ENCODE results near the gene CXCL11. TPM values are rescaled to one million over a fixed set of nuclear protein-coding genes. Genes with fewer than 3 reads are reported as not detected.

CXCL11 gene
- total RNA-seq, result not detected

DNA sequence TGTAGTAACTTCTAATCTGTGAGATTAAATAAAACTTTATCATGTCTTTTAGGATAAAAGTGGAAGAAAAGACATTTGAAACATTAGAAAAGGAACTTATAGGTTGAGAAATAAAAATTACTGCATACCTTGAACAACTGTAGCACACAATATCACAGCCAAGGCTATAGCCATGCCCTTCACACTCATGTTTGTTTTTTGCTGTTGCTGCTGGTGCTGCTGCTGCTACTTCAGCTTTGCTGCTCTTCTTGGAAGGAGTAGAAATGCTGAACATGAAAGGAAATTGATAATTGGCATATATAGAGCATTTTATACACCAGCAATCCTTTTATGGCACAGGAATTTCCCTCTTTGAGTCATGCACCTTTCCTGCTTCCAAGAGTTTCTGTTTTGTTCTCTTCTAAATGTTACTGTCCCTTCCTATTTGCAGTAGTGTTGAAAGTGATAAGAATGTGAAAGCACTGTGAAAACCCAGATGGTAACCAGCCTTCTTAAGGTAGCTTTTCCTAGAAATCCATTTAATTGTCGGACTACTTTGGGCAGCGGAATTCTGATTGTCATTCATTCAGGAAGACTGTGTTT is at the start of gene CXCL11:
Gene CXCL11, minus strand, starts transcription at position 272 of the 582 bp plus-strand sequence. Its CDS starts 83 bp downstream, at position 189.
- DNase-seq (ENCODE audit: extremely low spot score), result no peak
- WGBS, result 87% methylated on average over 2 of the region's 2 CpGs
- TF ChIP-seq EP300 (IDR thresholded peaks at IDR 0.05) (no peak), CTCF (IDR thresholded peaks at IDR 0.05) (no peak), POLR2AphosphoS5 (IDR thresholded peaks at IDR 0.05) (no peak), POLR2A (IDR thresholded peaks at IDR 0.05; ENCODE audit: low read depth) (no peak)

DNA sequence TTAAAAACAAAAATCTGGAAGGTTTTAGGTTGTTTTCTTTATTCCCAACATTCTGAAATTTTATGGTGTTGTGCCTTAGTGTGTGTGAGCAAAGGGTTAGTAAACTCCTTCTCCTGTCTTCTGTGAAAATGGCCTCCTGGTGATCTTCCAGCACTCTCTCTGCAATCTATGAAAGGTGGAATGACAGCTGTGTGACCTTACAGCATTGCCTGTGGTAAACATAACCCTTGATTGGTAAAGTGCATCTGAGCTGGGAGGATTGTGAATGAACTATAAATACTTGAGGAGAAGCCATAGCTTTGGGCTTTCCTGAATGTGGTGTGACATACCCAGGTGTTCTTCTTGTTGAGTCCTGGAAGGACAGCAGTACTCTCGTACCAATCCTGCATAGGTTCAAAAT is 48.7 kb upstream of the CXCL11 start:
- Histone ChIP-seq H3K27ac (replicated peaks in 1 of 4) (no peak overlapping the region), H3K27me3 (no peaks in the 10 kb centered on the region), H3K4me1 (peaks cover 0 to 11% (median 4%) of the 10 kb centered on the region in 4 donors), H3K36me3 (no peaks in the 10 kb centered on the region), H3K4me3 (no peak overlapping the region), H3K9me3 (no peaks in the 10 kb centered on the region)
- intact Hi-C loops (cut with DNase I), result no loop called here
- WGBS, result 64% methylated on average over 1 of the region's 1 CpG
- no peak for TF ChIP-seq POLR2AphosphoS5 (IDR thresholded peaks at IDR 0.05)
- TF ChIP-seq EP300 (IDR thresholded peaks at IDR 0.05), result no peak
- TF ChIP-seq POLR2A (IDR thresholded peaks at IDR 0.05; ENCODE audit: low read depth), result no peak
- TF ChIP-seq CTCF (IDR thresholded peaks at IDR 0.05), result no peak
- no peak for DNase-seq (ENCODE audit: extremely low spot score)

More for the DNA sequence above, at the start of gene CXCL11:
- intact Hi-C loops (cut with DNase I), result no loop called here
- no peaks in the 10 kb centered on the region for H3K27me3 ChIP-seq
- no peak within 1 kb of the TSS for H3K4me3 ChIP-seq
- no peak within 1 kb of the TSS for H3K27ac ChIP-seq (replicated peaks in 1 of 4)
- H3K9me3 ChIP-seq, result no peaks in the 10 kb centered on the region
- H3K4me1 ChIP-seq, result peaks cover 0 to 5% (median 0%) of the 10 kb centered on the region in 4 donors
- H3K36me3 ChIP-seq, result no peaks in the 10 kb centered on the region

DNA sequence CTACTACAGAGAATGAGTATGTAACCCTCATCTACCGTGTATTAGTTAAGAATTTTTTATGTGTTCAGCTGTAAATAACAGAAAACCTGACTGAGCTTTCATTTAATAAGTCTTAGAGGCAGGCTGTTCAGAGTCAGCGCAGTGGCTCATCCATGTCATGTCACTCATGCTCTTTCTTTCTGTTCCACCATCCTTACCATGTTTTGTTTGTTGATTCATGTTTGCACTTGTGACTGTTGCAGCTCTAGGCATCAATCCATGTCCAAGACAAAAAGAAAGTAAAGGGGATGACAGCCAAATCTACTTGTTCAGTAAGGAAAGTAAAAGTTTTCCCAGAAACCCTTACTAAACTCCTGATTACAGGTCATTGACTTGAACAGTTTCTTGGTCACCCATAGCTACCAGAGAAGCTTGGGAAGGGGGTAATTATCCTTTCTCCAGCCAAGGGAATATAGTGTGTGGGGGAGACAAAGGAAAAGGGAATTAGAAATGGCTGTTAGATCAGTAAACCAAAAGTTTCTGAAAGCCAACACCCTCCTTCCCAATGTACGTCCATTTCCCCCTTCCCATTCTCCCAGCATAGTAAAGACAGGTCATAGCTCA is 47.6 kb upstream of the CXCL11 start:
- peaks cover 2 to 7% (median 5%) of the 10 kb centered on the region in 4 donors for H3K4me1 ChIP-seq
- H3K27me3 ChIP-seq, result no peaks in the 10 kb centered on the region
- H3K9me3 ChIP-seq, result no peaks in the 10 kb centered on the region
- TF ChIP-seq CTCF (IDR thresholded peaks at IDR 0.05), result no peak
- TF ChIP-seq POLR2AphosphoS5 (IDR thresholded peaks at IDR 0.05), result no peak
- TF ChIP-seq EP300 (IDR thresholded peaks at IDR 0.05), result no peak
- no peak for TF ChIP-seq POLR2A (IDR thresholded peaks at IDR 0.05; ENCODE audit: low read depth)
- H3K36me3 ChIP-seq, result no peaks in the 10 kb centered on the region
- H3K4me3 ChIP-seq, result no peak overlapping the region
- H3K27ac ChIP-seq (replicated peaks in 1 of 4), result no peak overlapping the region
- intact Hi-C loops (cut with DNase I), result no loop called here
- 84% methylated on average over 3 of the region's 3 CpGs for WGBS
- DNase-seq (ENCODE audit: extremely low spot score), result no peak

DNA sequence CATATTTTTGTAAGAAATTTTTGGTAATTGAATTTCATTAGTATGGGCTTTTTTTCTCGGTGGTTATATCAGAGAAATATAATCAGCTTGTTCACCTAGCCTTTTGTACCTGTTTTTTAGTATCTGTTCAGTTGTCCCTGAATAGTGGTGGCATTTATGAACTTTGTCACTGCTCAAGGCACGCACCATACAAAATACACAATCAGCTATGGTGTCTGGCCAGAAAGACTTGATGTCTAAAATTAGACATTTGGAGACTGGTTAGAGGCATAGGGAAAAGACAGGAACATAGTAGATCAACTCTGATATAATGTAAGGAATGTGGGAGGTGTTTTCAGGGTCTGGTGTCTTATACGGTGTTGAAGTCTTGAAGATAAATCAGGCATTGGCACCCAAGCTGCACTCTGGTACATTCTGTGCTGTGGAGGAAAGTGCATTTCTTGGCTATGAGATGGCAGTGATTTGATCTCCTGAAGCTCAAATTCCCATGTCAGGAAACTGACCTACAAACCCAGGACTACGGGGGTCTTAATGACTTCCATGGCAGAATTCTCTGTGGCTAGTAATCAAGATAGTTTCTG is 42.3 kb upstream of the CXCL11 start:
- peaks cover 0 to 32% (median 24%) of the 10 kb centered on the region in 4 donors for H3K4me1 ChIP-seq
- H3K27ac ChIP-seq (replicated peaks in 1 of 4), result peak overlapping the region in 2 of 4 donors; percentile 11 to 22
- 57% methylated on average over 4 of the region's 4 CpGs for WGBS
- H3K4me3 ChIP-seq, result no peak overlapping the region
- H3K36me3 ChIP-seq, result no peaks in the 10 kb centered on the region
- TF ChIP-seq EP300 (IDR thresholded peaks at IDR 0.05), result no peak
- no peak for TF ChIP-seq POLR2A (IDR thresholded peaks at IDR 0.05; ENCODE audit: low read depth)
- no peak for TF ChIP-seq CTCF (IDR thresholded peaks at IDR 0.05)
- TF ChIP-seq POLR2AphosphoS5 (IDR thresholded peaks at IDR 0.05), result peak; percentile 8 to 31
- intact Hi-C loops (cut with DNase I), result no loop called here
- no peaks in the 10 kb centered on the region for H3K9me3 ChIP-seq
- H3K27me3 ChIP-seq, result no peaks in the 10 kb centered on the region
- no peak for DNase-seq (ENCODE audit: extremely low spot score)
